ENCODE data around the gene ARMS2.

ARMS2 gene

GRCh38 chr10:122495406-122496340 lies 41.2 kb downstream of the ARMS2 start:
- DNase-seq = no peak

DNA sequence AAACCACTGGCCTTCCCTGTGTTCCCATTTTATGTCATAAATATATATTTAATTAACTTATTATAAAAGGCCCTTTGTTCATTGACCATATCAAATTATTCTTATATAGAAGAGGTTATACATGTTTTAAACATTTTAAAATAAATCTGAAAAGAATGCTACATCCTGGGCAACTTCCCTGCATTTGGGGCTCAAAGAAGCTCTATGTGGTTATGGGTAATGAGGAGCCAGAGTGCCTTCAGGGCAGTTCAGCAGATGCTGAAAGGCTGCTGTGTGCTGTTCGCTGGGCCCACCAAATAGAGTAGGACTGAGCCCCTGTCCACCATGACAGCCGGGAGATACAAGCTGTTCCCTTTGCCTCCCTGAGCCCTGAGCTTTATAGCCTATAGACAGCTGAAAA lies 42.8 kb downstream of the ARMS2 start:
- no peak for DNase-seq

- no peak for DNase-seq
These were observed 44.1 kb downstream of the ARMS2 start for GRCh38 chr10:122498521-122498920.

DNA sequence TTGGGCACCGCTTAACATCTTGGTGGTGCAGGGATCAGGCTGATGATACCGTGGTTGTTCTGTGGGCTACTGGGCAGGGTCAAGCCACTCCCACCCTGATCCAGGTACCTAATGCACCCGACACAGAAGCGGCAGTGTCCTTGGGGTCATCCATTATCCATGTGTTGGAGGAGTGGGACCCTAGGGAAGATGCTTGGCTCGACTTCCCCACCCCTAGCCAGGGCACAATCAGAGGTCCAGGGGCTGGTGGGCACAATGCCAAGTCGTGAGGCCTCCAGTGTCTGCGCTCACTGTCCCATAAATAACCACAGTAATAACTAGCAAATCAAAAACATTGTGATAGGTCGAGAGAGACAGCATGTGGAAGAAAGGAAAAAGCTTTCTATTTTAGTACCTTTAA lies 44.6 kb downstream of the ARMS2 start:
- no peak for DNase-seq

DNA sequence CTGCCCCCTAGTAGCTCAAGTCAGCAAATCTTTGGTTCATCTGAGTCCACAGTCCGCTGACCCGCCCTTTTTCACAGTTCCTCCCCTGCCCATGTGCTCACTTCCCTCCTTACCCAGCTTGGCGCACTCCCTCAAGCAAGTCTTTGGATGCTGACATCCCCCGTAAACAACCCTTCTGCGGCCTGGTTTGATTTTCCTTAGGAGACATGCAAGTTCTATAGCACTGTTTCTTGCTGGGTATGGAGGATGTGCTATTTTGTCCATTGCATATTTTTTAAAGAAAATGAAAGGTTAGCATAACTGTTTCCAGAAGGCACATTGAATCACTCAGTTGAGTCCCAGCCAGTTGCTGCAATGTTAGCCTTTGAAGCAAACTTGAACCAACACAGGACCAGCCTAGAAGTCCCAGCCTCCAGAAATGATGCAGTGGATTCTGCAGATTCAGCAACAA lies 45.1 kb downstream of the ARMS2 start:
- DNase-seq = no peak

- no peak for DNase-seq
These were observed 45.7 kb downstream of the ARMS2 start for GRCh38 chr10:122500194-122500593.

GRCh38 chr10:122500726-122501125 lies 46.3 kb downstream of the ARMS2 start:
- DNase-seq = no peak

- no peak for DNase-seq
These were observed 48.6 kb downstream of the ARMS2 start for GRCh38 chr10:122503012-122503411.

DNA sequence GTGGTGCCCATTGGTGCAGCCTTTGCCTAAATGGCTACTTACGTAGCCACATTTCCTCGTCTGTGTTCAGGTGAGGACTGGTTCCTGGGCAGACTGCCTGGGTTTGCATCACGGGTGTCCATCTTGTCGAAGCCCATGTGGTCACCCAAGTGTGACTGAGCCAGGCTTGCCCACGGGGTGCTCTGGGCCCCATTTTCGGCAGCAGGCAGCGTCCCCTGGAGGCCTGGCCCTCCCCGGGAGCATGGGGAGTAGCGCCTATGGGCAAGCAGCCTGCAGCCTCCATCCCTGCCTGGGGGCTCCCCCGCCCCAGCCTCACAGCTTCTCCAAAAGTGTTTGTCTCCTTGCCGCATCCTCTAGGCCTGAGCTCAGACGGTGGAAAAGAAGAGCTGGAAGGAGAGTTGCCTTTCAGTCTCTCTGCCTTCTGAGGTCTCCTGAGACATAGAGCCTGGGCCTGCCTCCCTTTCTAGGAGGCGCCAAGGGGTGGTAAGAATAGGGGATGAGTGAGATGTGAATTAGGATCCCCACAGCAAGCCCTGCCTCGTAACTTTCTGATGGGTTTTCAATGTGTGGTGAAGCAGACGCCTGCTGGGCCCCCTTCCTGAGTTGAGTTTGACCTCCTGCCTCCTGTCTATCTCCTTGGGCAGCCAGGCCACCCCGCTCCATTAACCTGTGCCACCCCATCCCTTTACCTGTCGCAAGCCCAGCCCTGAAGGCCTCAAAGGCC lies 49.6 kb downstream of the ARMS2 start:
- DNase-seq = no peak

DNA sequence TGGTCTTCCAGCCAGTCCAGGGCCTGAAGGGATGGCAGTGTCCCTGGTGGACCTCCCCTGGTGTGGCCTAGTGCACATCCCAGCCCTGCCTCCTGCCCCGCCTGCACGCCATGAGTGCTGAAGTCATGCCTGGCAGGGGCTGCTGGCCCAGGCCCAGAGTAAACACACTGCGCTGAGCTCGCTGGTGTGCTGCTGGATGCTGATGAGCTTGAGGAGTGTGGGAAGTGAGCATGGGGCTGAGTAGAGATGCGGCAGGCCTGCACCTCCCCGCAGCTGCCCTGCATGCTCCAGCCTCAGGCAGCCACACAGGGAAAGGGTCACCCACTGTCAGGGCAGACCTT lies 50.1 kb downstream of the ARMS2 start:
- no peak for DNase-seq

DNA sequence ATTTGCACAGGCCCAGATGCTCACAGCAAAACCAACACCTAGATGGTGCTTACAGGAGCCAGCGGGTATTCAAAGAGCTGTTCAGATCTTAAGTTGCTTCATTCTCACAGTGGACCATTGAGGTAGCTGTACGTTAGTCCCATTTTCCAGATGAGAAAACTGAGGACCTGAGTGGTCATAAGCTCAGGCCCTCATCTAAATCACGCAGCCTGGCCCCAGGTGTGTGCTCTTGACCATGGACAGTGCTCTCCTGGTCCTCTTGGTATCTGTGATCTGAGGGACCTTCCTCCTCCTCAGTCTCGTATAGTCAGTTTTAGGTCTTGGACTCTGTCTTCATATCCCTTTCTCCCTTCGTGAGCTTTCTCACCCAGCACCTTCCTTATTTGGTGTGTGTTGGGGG lies 50.6 kb downstream of the ARMS2 start:
- no peak for DNase-seq

- no peak for DNase-seq
These were observed 51.6 kb downstream of the ARMS2 start for GRCh38 chr10:122505885-122506645.

Measured in activated CD8-positive, alpha-beta memory T cell treated with anti-CD3 and anti-CD28 coated beads for 24 hours (primary cell).